GM18867 (cell line): Measurements from ENCODE around the gene FOXP1.

ENCODE experiments used
- ATAC-seq: cut with Tn5 transposase; IDR thresholded peaks from one replicate; pipeline ENCODE4 v1.9.1; 2021; ENCODE audit warnings: mild to moderate bottlenecking, moderate library complexity; ENCODE audit not compliant: unreplicated experiment

Gene FOXP1

DNA sequence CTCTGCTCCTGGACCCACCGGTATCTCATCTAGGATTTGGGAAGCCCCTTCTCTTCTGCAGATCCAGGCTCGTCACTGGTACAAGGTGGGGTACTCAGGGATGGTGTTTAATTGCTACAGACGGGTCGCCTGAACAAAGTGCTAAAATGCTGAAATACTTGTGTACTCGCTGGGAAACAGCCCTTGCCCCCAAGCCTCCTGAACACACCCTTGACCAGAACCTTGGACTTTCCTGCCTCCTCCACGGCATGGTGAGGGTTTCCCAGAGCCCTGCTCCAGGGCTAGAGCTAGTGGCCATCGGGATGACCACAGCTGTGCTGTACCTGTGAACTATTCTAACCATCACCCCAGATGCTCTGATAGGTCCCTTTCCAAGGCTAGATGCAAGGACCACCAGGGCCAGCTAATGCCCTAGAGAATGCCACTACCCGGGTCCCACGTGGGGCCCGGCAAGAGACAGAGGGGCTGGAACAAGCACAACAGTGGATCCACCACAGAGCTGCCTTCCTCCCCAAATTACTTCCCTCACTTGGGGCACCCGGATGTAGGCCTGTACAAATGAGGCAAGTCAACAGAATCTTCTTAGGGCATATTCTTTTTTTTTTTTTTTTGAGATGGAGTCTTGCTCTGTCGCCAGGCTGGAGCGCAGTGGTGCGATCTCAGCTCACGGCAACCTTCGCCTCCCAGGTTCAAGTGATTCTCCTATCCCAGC is 267.3 kb downstream of the FOXP1 start:
- no peak for ATAC-seq

DNA sequence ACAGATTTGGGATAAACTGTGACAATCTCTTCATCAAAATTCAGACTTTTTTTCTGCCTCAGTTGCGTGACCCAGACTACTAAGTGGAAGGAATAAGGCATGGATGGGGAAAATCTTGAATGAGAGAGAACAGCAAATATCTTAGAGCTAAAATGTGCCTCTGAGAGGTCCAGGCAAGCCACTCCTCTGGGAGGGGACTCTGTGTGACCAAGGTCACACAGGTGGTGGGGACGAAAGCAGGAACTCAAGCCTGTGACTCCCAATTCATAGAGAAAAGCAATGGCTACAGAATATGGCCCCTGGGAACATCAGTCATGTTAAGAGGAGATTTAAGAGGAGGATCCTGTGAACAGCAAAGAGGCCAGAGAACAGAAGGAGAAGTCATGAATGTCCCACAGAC is 268.1 kb downstream of the FOXP1 start:
- no peak for ATAC-seq

DNA sequence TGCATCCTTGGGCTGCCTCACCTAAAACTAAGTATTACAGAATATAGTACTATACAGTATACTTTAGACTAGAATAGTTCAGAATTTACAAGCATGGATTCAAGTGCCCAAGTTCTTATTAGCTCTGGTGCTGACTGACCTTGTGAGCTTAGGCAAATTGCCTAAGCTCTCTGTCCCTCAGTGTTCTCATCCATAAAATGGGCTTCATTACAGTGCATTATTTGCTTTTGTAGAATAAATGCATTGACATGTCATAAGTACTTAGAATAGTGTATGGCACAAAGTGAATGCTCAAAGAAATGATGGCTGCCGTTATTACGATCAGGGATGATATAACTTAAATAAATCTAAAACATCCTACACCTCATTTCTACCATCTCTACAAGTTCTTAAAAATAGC is 269.7 kb downstream of the FOXP1 start:
- no peak for ATAC-seq

DNA sequence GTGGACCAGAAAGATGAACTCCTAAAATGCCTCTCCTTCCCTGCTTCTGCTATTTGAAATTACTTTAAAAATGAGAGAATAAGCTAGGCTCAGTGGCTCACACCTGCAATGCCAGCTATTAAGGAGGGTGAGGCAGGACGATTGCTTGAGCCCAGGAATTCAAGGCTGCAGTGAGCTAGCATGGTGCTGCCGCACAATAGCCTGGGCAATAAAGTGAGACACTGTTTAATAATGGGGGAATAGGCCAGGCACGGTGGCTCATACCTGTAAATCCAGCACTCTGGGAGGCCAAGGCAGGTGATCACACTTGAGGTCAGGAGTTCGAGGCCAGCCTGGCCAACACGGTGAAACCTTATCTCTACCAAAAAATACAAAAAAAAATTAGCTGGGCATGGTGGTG is 271.1 kb downstream of the FOXP1 start:
- no peak for ATAC-seq

DNA sequence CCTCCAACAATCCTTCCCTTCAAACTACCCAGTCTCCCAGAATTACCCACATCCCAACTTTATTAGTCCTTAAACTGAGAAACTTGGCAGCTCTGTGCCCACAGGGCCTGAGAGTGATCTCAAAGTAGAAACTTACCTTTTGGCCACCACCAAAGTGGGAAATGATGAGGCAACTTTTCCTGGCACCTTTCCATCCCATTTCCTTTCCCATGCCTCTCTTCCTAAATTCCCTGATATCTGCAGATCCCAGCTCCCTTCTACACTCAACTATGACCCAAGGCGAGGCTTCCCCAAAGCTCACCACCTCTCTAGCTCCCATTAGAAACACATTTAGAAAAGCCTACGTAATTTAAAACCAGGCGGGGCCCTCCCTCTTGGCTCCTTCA is 271.9 kb downstream of the FOXP1 start:
- no peak for ATAC-seq

DNA sequence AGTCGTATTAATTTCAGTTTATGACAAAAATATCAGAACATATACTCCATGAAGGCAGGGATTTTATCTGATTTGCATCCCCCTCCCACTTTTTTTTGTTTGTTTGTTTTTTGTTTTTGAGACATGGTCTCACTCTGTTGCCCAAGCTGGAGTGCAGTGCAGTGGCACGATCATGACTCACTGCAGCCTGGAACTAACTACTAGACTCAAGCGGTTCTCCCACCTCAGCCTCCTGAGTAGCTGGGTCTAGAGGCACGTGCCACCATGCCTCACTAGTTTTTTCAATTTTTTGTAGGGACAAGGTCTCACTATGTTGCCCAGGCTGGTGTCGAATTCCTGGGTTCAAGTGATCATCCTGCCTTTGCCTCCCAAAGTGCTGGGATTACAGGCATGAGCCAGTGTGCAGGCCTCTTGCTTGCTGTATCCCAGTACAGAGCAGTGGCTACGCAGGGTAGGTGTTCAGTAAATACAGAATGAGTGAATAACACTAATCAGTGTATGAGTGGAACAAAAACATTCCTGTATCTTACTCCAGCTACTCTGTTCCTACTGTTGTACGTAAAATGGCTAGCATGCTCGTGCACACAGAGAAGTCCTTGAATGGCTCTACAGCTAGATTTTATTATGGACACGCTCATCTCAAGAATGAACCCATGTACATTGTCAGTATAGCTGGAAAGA is 272.4 kb downstream of the FOXP1 start:
- ATAC-seq, result no peak

DNA sequence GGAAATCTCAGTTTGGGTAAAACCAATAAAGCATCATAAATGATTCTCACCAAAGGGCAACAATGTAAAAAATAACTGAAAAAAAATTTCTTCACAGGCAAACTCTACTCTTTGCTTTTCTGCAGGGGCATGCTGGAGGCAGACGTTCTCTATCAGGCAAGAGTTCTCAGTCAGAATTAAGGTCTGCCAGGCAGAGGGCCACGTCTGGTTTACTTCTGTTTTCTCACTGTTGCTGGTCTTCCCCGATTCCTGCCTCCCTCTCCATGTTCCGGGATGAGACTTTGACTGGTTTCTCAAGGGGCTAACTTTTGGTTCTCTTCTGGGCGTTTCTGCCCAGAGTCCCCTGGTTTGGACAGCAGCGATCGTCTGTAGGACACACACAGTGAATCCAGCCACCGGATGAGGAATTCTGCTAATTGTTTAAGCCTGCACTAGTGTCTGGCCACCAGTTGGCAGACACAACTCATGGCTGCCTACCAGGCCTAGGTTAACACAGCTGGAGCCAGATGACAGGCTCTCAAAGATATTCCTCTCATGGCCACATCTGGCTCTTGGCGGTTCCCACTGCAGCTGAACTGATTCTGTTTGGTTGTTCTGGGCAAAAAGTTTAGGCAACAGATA is 273.1 kb downstream of the FOXP1 start:
- ATAC-seq, result no peak

DNA sequence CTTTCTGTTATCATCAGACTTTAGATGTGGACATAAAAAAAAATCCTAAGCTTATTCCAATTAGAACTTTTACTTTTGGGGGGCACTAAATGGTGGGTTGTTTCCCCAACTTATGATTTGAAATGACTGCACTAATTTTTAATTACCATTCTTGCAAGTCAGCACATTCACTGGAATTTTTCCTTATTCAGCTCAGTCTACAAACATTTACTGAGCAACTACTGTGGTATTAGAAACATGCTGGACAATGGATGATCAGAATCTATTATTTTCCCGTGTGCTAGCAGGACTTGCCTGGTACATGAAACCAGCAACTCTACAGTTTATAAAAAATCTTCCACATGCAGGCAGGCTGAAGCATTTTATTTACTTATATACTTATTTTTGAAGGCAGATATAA is 273.6 kb downstream of the FOXP1 start:
- no peak for ATAC-seq

DNA sequence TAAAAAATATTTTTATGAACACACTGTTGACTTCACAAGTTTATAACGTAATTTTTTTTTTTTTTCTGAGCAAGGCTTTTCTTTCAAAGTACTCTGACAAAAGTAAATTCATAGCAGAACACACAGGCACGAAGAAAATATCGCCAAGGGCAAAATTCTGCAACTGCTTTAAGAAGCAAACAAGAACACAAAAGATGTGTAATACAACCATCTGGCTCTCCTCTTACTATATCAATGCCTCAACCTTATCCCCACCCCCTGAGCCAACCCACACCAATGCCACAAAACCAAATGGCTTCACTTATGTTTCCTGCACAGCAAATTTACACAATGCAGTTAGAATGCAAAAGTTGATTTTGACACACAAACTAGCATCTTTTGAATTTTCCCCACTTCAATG is 274.2 kb downstream of the FOXP1 start:
- ATAC-seq, result no peak

DNA sequence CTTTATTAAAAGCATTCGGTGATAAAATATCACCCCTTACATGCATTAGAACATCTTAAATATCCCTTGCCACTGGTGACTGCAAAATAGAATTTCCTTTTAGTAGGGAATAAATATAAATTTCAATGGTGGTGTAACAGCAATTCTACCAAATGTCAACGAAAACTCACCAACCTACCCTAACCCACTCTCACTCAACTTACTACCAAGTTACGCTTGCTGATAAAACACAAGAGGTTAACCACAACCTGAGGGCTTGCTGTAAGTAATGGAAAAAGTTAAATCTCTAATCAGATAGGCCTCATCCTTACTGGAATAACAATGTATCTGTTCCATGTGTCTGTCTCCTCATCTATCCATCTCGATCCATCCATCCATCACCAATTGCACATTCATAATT is 274.7 kb downstream of the FOXP1 start:
- ATAC-seq, result no peak

DNA sequence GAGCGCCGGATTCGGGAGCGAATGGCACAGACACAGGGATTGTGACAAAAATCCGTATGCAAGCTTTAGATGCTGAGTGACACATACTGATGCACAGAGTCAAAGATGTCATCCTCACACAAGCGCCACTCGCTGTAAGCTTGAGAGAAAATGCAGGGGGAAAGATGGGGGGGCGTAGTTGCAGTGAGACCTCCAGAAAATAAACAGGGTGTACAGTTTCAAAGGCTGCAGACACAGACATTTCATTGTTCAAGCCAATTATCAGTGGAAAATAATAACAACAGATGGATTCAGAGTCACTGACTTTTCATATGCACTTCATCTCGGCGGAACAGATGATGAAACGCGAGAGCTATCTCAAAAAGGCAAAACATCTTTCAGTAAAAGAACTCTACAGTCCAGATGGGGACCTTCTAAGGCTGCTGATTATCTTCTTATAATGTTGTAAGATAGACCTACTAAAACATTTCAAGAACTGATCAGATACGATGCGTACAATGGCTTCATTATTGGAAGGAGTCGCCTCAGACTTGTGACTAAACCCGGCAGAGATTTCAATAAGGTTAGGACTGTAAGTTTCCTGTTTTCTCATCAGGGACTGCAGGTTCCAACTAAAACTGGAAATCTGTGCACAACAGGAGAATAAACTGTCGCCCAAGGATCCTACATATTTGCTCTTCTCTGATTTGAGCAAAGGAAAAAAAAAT is 275.4 kb downstream of the FOXP1 start:
- no peak for ATAC-seq

DNA sequence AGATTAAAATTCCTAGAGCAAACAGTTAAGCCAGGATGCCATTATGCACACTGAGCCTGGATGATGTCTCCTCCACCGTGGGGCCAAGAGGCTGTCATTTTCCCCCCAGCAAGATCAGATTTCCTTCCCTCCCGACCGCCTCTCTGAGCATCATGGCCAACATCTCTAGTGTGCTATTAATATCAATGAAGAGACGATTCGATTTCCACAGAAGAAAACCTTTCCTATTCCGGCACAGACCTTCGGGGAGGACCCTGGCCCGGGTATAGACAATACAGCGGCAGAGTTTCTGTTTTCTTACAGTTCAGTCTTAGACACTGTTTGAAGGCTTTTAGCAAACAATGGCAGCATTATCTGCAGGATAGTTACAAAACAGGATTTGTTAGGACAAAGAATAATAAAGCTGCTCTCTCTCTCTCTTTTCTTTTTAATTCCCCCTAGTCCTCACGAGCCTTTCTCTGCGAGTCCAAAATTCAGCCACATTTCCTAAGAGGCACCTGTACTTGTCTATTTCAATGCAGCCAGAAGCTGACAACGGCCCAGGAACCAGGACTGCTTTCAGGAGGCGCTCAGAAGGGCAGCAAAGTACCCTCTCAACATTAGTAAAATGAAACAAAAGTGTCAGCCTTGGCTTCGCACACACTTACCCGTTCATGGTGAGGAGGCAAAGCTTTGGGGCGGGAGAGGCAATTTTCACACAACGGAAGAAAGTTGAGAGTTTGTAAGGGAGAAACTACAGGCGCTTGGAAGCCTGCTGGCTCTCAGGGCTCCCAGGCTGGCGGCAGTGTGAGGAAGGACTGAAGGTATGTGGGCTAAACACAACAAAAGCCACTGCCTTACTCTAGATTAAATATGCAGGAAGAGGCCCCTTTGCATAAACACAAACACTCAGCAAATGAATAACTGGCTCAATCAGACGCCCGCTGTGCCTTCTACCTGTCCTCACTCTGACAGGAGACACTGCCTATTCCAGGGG is 278.0 kb downstream of the FOXP1 start:
- ATAC-seq, result no peak

DNA sequence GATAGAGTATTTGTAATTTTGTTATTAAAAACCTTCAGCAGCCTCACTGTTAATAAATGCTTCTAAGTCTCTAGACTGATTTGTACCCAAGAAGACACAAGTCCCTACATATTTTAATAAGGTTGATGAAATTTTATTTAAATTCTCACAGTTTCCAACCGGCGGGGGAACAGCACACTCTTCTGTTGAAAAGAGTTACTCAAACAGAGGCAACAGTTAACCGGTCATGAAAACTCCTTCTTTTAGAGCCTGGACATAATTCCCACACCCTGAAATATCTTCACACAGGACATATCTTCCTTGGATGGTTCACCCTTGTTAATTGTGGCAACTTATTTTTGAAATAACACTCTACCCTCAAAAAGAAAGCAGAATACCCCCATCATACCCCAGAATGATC is 278.8 kb downstream of the FOXP1 start:
- no peak for ATAC-seq

DNA sequence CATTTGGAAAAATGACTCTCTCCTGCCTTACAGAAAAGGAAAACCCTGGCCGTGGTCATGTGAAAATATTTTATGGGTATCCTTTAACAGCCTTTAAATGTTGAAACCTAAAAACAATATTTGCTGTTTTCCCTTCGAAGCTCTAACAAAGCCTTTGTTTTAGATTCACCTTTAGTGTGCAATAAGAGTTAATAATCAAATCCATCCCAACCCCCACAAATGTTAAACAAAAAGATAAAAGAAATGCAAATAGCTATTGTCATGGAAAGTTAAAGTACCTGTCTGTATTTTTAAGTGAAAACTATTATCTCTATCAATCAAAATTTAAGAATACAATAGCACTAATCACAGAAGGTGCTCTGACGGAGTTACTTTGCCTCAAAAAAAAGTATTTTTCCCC is 279.3 kb downstream of the FOXP1 start:
- ATAC-seq, result no peak

DNA sequence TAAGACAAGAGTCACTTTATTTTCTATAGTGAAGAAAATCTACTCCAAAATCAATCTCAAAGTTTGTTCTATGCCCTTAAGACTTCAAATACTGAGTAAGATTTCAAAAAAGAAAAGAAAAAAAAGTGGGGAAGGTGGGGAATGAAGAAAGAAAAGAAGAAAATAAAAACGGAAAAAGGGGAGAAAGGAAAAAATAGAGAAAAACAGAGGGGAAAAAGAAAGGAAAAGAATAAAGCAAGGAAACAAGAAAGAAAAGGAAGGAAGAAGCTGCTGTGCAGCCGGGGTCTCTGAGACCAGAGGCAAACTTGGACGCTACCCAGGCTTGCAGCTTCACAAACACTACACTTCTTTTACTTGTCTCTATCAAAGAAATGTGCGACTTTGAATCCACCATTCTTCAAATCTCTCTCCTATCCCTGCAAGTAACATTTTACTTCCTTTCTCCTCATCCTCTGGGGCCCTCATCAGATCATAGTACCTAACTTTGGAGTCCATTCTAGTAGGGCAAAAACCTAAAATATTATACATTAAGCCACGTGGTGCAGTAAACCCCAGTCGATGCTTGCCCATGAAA is 279.8 kb downstream of the FOXP1 start:
- no peak for ATAC-seq

DNA sequence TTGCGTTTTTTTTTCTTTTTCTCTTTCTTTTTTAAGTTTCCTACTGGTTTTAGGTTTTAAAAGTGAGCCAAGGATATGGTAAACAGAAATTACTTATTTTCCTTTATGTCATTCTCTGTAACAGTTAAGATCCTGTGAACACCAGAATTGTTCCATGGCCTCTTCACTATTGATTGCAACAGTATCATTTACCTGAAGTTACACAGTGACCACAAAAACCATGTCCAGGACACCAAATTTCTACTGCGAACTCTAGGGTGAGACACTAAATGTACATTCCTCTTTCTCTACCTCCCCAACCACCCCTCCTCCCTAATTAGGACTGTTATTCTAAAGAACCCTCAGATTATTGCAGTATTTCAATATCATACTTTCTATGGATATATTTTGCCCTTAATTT is 280.9 kb downstream of the FOXP1 start:
- no peak for ATAC-seq

DNA sequence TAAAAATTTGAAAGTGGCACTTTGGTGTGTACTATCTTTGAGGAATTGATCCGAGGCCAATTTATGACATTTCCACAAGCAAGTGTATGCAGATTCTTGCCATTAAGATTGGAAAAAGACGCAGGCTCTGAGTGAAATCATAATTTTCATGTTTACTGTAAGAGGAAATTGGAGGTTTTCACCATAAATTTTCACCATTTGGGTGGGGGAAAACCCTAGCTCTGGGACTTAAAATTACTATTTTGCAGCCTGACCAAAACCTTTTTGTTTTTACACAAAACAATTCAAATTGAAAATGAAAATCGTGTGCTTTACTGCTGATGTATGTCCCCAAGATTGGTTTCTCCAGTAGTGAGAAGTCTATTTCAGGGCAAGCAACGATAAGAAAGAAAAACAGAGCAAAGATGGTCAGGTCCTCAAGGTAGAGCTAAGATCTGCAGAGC is 282.6 kb downstream of the FOXP1 start:
- peak; percentile 66 for ATAC-seq

DNA sequence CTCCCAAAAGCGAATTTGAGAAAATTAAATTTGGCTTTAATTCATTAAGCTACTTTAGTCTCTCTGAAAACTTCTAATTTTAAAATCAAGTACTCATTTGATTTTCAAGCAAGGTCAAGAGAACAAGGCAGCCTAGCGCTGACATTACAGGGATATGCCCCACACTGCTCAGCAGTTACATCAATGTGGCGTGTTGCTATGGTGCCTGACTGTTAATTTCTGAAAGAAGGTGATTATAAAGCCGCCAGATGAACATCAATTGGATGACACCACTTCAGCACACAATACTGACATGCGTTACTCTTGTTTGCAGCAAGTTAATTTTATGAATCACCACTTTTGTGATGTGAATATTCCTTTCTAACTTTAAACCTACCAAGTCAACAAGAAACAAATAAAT is 284.4 kb downstream of the FOXP1 start:
- ATAC-seq, result no peak

DNA sequence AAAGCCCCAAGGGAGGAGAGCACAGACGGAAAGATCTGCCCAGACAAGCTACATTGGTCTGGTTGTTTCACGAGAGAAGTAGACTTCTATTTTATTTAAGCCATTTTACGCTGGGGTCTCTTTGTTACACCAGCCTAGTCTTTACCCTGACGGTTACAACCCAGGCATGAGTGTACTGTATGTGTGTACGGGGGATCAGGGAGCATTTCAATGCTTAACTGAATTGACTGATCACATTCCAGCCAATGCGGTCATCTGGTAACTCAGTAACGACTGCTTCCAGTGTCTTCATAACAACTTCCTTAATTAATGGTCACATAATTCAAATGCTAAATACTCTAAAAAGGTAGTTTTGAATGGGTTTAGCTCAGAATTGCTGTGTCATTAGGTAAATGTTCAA is 288.6 kb downstream of the FOXP1 start:
- no peak for ATAC-seq

DNA sequence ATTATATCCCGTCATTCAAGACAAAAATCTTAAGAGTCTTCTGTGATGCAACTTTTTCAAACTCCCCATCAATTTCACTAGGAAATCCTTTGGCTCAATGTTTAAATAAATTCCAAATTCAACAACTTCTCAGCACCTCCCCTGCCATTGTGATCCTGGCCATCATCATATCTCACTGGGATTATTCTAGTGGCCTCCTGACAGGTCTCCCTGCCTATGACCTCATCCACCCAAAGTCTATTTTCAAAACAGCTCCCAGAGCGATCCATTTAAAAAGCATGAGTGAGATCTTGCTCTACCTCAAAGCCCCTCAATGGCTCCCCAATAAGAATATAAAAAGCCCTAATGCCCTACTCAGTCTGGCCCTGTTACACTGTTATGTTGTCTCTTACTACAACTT is 293.2 kb downstream of the FOXP1 start:
- ATAC-seq, result no peak
